Upper lobe of right lung (tissue), 1 donor: ENCODE data around the gene RBMS3. TPM values are rescaled to one million over a fixed set of nuclear protein-coding genes. Genes with fewer than 3 reads are reported as not detected.

Source experiments
- ATAC-seq: fragments of 200-7000 bp; cut with Tn5 transposase; one replicate; pipeline ENCODE4 v1.9.1; 2020; ENCODE audit warnings: mild to moderate bottlenecking, moderate library complexity
- DNase-seq: peaks from one replicate; pipeline ENCODE4 v3.0.0-alpha.2; 2020
- H3K27ac ChIP-seq: fragments of 200-600 bp; one replicate; pipeline ENCODE4 v1.8.0; 2022
- H3K27me3 ChIP-seq: fragments of 200-600 bp; one replicate; pipeline ENCODE4 v1.8.0; 2022; ENCODE audit warnings: mild to moderate bottlenecking
- H3K36me3 ChIP-seq: fragments of 200-600 bp; one replicate; pipeline ENCODE4 v1.8.0; 2022
- H3K4me1 ChIP-seq: fragments of 200-600 bp; one replicate; pipeline ENCODE4 v1.8.0; 2022
- H3K4me3 ChIP-seq: fragments of 200-600 bp; one replicate; pipeline ENCODE4 v1.8.0; 2022; ENCODE audit warnings: mild to moderate bottlenecking
- H3K9me3 ChIP-seq: fragments of 200-600 bp; one replicate; pipeline ENCODE4 v1.8.0; 2022
- intact Hi-C: fragments of 100-400 bp; cut with DNase I; formaldehyde crosslinking; loops from one replicate; pipeline ENCODE4 v1.11.0; 2022
- total RNA-seq: library from RNA; stranded (reverse); fragmentation: NEBNext Ultra II Directional; extraction: Animal tissue kit (Norgen Biotek cat#: 25700); gene quantifications from one replicate; pipeline ENCODE4 v1.2.1, GENCODE V29; 2021
- TF ChIP-seq, protein P1 (sequence below): fragments of 200-600 bp; IDR thresholded peaks from one replicate; pipeline ENCODE4 v1.8.0; 2022; ENCODE audit warnings: antibody characterized with exemption
- donor health status: DM: no; HTN: yes; CAD: no; lungs with severe emphysema.

Gene RBMS3
- total RNA-seq, 1 donor from 2014 or later, result 85.9 TPM

DNA sequence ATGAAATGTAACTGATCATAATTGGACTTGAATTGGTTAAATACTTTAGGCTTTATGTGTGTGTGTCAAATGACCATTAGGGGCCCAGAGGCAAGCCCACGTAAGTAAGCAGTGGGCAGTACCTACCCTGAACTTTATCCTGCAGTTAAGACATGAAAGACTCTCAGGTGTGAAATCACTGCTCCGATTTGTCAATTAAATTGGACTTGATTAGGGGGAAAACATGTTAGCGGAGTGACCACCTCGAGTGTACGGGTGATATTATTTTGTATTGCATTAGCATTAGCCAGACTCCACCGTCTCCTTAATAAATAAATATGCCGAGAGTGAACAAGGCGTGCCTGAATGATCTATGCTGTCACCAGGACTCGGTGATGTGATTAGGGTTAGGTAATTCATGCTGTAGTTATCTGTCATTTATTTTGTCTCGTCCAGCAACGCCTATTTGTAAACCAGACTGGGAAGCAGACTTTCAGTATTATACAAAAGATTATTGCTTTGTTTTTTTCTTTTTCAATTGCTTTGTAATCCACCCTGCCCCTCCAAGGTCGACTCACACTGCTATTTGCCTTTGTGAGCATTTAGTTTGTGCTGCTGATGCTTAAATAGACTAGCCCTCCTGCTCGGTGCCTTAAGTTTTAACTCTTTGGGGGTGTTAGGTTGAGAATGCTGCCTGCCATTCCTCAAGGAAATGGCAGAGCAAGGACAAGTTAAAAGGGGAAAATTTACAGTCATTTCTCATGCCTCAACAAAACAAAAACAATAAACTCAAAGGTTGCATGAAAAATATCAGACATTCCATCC lies 1.8 kb downstream of the RBMS3 start:
- no peak for DNase-seq
- intact Hi-C loops, result no loop called here
- H3K27ac ChIP-seq, result peak overlapping the region; percentile 84

GRCh38 chr3:29283231-29284119 lies 2.6 kb downstream of the RBMS3 start:
- Histone ChIP-seq H3K4me1 (no peaks in the 10 kb centered on the region), H3K9me3 (no peaks in the 10 kb centered on the region), H3K27ac (peak overlapping the region; percentile 84), H3K4me3 (peak overlapping the region; percentile 66), H3K27me3 (no peaks in the 10 kb centered on the region), H3K36me3 (no peaks in the 10 kb centered on the region)
- DNase-seq (no peak), ATAC-seq (no peak)
- TF ChIP-seq, protein P1, sequence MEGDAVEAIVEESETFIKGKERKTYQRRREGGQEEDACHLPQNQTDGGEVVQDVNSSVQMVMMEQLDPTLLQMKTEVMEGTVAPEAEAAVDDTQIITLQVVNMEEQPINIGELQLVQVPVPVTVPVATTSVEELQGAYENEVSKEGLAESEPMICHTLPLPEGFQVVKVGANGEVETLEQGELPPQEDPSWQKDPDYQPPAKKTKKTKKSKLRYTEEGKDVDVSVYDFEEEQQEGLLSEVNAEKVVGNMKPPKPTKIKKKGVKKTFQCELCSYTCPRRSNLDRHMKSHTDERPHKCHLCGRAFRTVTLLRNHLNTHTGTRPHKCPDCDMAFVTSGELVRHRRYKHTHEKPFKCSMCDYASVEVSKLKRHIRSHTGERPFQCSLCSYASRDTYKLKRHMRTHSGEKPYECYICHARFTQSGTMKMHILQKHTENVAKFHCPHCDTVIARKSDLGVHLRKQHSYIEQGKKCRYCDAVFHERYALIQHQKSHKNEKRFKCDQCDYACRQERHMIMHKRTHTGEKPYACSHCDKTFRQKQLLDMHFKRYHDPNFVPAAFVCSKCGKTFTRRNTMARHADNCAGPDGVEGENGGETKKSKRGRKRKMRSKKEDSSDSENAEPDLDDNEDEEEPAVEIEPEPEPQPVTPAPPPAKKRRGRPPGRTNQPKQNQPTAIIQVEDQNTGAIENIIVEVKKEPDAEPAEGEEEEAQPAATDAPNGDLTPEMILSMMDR, result no peak
- intact Hi-C loops, result no loop called here

More for the DNA sequence above, 1.8 kb downstream of the RBMS3 start:
- Histone ChIP-seq H3K36me3 (no peaks in the 10 kb centered on the region), H3K27me3 (no peaks in the 10 kb centered on the region), H3K4me1 (no peaks in the 10 kb centered on the region), H3K4me3 (peak overlapping the region; percentile 66), H3K9me3 (no peaks in the 10 kb centered on the region)
- peak; percentile 44 for ATAC-seq
- TF ChIP-seq, protein P1, result no peak

DNA sequence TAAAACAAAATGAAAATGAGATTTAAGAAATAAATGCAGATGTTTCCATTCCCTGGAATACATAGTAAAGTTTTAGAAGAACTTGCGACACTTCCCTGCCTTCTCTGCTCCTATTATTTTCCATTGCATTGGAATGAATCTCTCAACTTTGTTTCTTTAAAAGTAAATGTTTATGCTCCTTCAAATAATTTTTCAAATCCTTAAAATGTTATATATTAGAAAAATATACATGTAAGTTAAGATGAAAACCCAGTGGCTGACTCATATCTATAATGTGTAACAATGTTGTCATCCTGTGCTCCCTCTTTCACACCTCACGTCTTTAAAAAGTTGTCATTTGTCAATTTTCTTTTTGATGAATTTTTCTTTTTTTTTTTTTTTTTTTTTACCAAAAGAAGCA lies 3.6 kb downstream of the RBMS3 start:
- peak overlapping the region; percentile 66 for H3K4me3 ChIP-seq
- DNase-seq (no peak), ATAC-seq (no peak)
- no peaks in the 10 kb centered on the region for H3K9me3 ChIP-seq
- peak overlapping the region; percentile 84 for H3K27ac ChIP-seq
- intact Hi-C loops, result no loop called here
- H3K27me3 ChIP-seq, result no peaks in the 10 kb centered on the region
- TF ChIP-seq, protein P1, result no peak
- H3K36me3 ChIP-seq, result no peaks in the 10 kb centered on the region
- no peaks in the 10 kb centered on the region for H3K4me1 ChIP-seq

GRCh38 chr3:29285471-29286071 lies 4.7 kb downstream of the RBMS3 start:
- DNase-seq, result no peak
- H3K27me3 ChIP-seq, result no peaks in the 10 kb centered on the region

More at GRCh38 chr3:29285471-29286071, 4.7 kb downstream of the RBMS3 start:
- intact Hi-C loops, result no loop called here
- no peak for ATAC-seq
- H3K9me3 ChIP-seq, result no peaks in the 10 kb centered on the region
- H3K4me3 ChIP-seq, result peak overlapping the region; percentile 38
- TF ChIP-seq, protein P1, result no peak
- peak overlapping the region; percentile 56 for H3K27ac ChIP-seq
- H3K4me1 ChIP-seq, result peaks cover 4% of the 10 kb centered on the region
- no peaks in the 10 kb centered on the region for H3K36me3 ChIP-seq
